DMS79 treated with DMSO at 0.1 percent for 48 hours (cell line): ENCODE results near the gene SKIDA1.

Source experiments
- DNase-seq: peaks from one replicate; lab custom pipeline; 2025; lab: John Stamatoyannopoulos, UW

SKIDA1 gene

GRCh38 chr10:21501731-21502347 is 23.6 kb downstream of the SKIDA1 start:
- DNase-seq = no peak

- DNase-seq = no peak
Observed at GRCh38 chr10:21501091-21501490, 24.4 kb downstream of the SKIDA1 start.

- no peak for DNase-seq
Observed at GRCh38 chr10:21500578-21500910, 24.9 kb downstream of the SKIDA1 start.

- DNase-seq = no peak
Observed at GRCh38 chr10:21499701-21500577, 25.5 kb downstream of the SKIDA1 start.

DNA sequence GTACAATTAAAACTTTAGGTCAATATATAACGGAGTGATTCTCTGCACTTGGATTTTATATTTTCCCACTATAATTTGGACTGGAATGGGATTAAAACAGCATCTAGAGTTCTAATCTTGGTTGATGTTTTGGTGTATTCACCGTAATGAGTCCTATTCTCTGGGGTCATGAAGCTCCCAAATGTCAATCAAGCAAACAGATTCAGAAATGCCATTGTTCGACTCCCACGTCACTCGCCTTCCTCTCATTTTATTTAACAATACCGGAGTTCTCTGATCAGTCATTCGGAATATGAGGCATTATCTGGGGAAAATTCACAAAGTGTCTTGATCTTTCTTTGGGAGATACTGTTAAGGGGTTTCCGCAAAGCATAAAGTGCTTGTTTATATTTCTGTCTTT is 26.5 kb downstream of the SKIDA1 start:
- no peak for DNase-seq

DNA sequence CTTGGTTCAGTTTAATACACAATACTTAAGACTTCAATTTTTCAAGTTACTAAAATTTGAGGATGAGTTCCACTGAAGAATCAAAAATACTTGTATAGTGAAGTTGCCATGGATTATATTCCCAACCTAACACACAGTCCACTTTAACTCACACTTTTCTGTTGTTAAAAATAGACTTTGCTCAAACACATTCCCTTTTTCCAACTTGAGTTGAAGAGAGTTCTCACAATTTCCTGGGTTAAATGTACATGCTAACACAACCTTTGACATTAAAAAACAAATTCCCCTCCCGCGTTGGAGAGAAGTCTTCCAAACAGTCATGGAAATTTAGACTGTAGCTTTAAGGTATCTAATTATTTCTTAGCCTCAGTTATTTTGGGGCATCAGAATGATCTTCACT is 27.1 kb downstream of the SKIDA1 start:
- DNase-seq = no peak

DNA sequence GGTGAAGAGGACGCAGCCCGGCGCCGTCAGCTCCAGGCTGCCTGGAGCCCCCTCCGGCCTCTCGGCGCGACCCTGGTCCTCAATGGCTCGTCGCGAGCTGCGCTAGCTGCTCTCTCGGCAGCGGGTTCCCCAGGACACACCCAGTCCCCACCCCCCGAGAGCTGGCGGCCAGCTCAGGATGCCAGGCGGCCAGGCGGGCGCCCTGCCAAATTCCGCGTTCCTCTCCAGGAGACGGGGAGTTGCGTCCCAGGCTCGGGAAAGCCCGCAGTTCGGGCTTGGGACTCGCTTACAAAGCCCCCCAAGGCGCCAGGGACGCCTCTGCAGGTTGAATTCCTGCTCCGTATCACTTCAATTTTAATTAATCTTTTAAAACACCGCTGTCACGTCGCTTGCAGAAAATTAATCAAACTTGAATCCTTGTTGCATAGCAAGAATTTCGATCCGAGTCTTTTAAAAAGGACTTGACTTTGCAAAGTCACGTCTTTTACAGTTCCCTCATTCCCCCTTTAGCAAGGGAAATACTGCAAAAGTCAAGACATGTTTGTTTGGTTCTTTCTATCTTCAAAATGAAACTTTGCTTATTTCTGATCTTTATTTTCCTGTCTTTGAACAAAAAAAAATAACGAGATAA is 28.2 kb downstream of the SKIDA1 start:
- peak; percentile 51 for DNase-seq

GRCh38 chr10:21496343-21497176 is 28.9 kb downstream of the SKIDA1 start:
- peak; percentile 5 for DNase-seq

DNA sequence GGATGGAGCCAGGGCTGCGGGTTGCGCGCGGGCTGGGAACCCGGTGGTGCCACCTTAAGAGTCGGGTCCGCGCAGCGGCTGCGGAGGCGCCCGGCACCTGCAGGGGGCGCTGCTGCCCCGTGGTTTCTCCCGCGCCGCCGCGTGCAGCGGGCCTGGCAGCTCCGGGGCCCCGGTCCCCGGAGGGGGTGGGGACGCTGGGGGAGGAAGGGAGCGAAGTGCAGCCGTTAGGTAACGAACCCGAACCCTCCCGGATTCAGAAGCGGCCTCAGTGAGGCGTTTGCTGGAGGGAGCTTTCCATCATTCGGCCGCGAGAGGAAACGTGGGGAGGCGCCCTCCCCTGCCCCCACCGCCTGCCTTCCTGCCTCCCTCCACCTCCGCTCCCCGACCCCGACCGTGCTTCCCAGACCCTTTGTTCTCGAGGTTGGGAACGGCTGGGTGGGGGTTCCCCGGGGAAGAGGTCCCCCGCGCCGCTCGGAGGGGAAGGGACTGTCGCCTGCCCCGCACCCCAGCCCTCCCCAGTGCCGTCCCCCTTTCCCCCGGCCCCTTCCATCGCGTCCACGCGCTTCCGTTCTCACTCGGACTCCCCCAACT is 29.6 kb downstream of the SKIDA1 start:
- DNase-seq = peak; percentile 40

- DNase-seq = no peak
Observed at GRCh38 chr10:21495002-21495751, 30.3 kb downstream of the SKIDA1 start.

- no peak for DNase-seq
Observed at GRCh38 chr10:21494191-21495001, 31.1 kb downstream of the SKIDA1 start.

DNA sequence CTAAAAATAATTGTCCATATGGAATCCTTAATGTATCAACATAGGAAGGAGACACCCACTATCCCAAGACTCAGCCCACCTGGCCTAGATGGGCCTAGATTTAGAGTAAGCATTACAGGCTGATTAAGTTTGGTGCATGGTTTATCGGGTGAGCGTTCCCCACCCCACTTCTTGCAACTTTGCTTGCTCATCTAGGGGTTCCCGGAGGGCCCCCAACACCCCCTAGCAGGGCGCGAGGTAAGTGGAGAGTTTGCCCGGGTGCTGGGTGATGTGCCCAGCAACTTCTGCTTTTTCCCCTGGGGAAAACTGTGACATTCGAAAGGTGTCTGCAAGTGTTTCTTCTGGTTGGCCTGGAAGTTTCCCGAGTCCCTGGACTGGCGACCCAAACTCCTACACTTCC is 31.7 kb downstream of the SKIDA1 start:
- no peak for DNase-seq

DNA sequence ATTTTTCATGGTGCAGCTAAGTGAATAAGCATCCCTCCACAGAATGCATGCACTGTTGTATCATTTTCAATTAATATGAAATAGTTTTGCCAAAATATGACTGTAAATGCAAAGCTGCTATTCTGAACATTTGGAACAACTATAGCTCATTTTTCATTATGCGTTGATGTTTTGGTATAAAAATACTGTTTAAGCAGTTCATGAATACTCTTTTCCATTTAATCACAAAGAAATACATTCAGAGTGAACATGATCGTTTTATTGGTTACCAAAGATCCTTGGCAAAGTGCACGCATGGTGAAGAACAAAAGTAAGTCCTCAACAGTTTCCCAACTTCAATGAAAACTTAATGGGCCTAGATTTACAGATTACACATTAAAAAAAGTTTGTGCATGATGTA is 33.1 kb downstream of the SKIDA1 start:
- DNase-seq = no peak

DNA sequence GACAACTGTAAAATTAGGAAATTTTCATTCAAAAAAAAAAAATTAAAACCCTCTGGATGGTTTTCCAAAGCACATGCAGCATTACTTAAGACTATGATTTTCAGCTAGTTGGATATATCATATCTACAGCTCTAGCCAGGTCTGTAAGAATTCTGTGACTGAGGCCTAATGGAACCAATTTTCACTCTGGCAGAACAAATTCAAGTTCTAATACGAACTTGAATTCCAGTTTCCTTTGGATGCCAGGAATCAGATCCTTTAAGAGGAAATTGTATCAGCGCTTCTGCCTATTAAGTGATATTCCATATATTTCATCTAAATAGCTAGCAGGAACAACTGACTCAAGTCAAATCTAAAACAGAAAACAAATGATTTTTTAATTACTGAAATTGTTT is 34.8 kb downstream of the SKIDA1 start:
- no peak for DNase-seq

DNA sequence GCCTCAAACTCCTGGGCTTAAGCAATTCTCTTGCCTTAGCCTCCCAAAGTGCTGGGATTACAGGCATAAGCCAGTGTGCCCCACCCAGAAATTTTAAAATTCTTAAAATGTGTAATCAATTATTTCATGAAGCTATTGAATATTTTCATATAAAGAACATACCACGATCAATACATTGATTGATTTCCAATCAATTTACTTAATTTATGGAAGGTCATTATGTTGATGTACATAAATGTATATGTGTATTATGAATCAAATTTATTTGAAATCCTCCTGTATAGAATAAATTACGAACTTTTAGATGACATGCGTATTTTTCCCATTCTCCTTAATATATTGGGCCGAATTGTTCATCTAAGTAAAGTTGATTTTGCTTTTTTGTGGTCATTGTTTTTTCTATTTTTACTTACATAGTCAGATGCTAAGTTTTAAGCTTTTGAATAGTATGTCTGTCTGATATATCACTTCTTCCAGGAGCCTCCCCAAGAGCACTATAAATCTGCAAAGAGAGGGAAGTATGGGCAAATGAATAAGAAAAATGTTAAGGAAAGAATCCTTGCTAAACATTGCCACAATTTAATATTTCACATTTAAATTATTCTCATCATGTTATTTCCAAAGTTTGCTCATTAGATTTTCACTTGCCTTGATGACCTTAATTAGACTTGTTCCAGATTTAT is 35.3 kb downstream of the SKIDA1 start:
- no peak for DNase-seq

GRCh38 chr10:21488957-21489446 is 36.5 kb downstream of the SKIDA1 start:
- DNase-seq = no peak

DNA sequence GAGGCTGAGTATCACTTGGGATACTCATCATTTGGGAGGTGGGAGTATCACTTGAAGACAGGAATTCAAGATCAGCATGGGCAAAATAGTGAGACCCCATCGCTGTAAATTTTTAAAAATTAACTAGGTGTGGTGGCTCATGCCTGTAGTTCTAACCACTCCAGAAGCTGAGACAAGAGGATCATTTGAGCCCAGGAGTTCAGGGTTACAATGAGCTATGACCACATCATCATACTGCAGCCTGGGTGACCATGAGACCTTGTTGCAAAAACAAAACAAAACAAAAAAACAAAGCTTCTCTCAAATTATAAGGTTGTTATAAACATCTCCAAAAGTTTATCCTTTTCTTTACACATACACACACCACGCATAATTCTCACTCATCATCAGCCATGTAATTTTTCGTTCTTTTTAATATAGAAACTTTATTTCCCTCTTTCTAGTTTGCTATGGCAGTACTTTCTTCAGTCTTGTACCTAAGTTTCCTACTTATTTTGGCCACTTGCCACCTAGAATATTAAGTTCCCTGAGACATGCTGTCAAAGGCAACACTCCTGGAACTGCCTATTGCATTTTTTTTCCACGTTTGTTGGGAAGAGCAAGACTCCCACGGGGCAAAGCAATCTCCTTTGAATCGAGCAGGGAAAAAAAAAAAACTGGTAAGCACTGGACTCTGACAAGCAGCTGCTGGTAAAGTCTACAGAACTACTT is 37.1 kb downstream of the SKIDA1 start:
- no peak for DNase-seq

DNA sequence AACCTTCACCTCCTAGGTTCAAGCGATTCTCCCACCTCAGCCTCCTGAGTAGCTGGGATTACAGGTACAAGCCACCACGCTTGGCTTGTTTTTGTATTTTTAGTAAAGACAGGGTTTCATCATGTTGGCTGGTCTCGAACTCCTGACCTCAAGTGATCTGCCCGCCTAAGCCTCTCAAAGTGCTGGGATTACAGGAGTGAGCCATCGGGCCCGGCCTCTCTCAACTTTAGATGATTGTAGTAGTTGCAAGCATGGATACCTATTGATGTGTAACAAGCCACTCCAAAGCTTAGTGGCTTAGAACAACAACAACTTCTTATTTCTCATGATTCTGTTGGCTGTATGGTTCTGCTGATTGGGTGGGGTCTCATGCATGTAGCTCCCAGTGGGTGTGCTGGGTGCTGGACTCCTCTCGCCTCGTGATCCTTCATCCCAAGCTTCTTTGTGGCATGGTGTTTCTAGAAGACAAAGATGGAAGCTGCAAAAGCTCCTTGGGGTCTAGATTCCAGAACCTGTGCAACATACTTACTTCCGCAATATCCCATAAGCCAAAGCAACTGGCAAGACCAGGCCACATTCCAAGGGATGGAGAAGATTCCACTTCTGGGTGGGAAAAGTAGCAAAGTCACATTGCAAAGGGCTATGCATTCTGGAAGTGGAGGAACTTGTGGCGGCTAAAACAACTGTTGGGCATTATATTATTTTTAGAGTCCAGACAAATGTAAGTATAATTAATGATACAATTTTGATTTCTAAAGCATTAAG is 37.9 kb downstream of the SKIDA1 start:
- no peak for DNase-seq
